HG03025 (cell line): ENCODE data around the gene PRR4.

ENCODE experiments used
- ATAC-seq: cut with Tn5 transposase; IDR thresholded peaks from one replicate; pipeline ENCODE4 v1.9.1; 2021; ENCODE audit warnings: mild to moderate bottlenecking, moderate library complexity; ENCODE audit not compliant: unreplicated experiment, low FRiP score

The PRR4 gene

DNA sequence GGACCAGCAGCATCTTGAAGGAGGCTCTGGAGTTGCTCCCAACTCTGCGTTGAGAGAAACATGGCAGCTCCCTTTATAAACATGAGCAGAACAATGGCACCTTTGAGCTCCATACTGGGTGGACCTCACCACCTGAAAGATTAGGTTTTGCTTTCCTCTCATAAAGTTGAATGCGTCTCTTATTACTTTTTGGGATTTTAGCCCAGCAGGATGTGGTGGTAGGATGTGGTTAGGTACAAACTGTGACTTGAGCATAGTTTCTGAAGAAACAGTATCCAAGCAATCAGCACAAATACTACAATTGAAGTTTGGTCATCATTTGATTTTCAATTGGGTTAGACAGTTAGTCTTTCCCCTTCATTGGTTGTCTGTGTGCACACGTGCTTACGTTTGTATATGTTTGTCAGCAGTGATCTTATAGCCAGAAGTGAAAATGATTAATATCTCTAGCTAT is at the start of gene PRR4:
Gene PRR4, minus strand, starts transcription at position 51 of the 454 bp plus-strand sequence. Its CDS starts 38 bp downstream, at position 13.
- ATAC-seq: no peak

DNA sequence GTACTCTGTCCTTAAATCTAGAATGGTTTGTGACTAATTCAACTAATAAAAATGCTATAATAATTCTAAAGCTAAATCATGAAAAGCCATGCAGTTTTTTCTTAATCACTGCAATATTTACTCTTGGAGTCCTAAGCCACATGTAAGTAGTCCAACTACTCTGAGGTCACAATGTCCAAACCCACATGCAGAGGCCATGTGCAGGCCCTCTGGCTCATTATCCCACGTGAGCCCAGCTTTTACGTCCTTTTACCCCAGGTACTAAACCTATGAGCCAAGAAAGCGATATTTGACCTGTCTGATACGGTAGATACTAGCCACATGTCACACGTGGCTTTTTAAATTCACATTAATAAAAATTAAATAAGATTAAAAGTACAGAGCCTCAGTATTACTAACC is 47.6 kb upstream of the PRR4 start:
- no peak for ATAC-seq

- no peak for ATAC-seq
Observed at GRCh38 chr12:10891937-10892336, 42.7 kb upstream of the PRR4 start.

- ATAC-seq: no peak
Observed at GRCh38 chr12:10889226-10889625, 40.0 kb upstream of the PRR4 start.

- ATAC-seq: no peak
Observed at GRCh38 chr12:10884086-10884725, 34.9 kb upstream of the PRR4 start, which contains the start of gene PRH1. Gene PRH1 (minus strand): TSS chr12:10884255. CDS start chr12:10884217, 38 bp downstream.

GRCh38 chr12:10873378-10873777 is 24.1 kb upstream of the PRR4 start:
- ATAC-seq: no peak

DNA sequence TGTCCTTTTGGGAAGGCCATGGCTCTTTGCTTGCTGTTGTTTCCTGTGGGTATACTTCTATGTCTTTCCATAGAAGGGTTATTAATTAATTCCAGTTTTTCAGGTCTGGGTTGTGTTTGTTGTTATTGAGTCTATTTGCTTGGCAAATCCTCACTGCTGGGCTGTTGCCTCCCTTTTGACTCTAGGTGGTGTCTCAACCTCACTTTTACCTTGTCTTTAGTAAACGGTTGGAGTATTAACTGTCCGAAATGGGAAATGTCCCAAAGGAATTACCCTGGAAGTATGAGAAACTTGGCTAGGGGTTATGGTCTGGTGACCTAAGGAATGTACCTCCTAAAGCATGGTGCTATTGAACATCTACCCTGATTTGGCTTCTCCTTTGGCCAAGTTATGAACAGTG is 18.1 kb upstream of the PRR4 start:
- ATAC-seq: no peak

GRCh38 chr12:10863512-10864218 is 14.4 kb upstream of the PRR4 start:
- no peak for ATAC-seq

- no peak for ATAC-seq
Observed at GRCh38 chr12:10861366-10861765, 12.1 kb upstream of the PRR4 start.

- no peak for ATAC-seq
Observed at GRCh38 chr12:10855807-10856206, 6.5 kb upstream of the PRR4 start.

DNA sequence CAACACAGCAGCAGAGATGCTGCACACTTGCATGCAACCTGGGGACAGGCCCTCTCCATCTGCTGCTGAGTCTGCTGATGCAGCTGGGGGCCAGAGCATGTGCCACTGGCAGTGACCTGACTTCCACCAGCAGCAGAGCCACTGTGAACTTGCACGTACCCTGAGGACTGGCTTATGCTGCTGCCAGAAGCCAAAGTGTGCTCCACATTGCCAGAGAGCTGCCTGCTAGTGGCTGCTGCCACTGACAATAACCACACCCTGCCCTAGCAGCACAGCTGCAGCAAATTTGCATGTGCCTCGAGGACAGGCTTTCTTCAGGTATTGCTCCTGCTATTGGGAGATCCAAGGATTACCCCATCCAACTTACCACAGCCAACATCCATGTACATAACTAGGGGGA is 4.5 kb upstream of the PRR4 start:
- ATAC-seq: no peak

DNA sequence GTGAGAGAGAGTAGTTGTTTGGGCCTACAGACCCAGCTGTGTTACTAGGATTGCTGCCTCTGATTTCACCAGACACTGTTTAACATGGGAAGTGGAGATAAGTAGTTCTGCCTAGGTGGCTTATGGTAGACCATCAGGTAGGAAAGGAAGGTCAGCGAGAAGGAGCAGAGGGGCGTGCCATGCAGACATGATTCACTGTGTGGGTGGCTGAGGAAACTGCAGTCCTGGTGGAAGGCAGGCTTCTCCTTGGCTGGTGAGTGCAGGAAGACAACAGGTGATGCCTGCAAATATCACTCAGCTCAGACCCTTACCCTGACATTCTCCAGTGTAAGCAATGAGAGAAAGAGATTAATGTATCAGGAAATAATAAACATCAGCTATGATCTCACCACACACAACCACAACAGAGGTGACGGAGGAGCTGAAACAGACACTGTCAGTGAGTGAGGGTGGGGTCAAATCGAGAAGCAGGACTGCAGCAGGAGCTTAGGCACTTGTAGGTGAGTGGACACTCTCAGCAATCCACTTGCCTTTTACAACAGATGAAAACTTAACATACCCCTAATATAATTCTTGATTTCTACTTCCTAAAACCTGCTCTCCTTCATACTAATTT is 2.1 kb upstream of the PRR4 start:
- no peak for ATAC-seq

DNA sequence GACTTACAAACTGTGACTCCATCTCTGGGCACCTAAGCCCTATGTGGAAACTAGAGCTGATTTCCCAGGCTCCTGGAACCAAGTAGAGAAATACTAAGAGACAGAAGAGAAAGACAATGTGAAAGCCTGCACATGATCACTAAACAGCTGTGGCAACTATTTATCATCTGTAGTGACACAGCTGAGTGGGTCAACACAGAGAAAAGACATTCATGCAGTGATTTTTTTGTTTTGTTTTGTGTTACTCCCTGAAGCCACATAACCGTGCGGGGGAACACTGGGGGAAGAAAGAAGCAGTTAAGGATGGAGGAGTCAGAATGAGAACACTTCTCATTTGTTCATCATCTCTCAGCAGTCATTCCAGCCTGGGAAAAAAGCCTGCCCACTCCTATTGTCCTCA is 1.5 kb downstream of the PRR4 start:
- ATAC-seq: no peak

DNA sequence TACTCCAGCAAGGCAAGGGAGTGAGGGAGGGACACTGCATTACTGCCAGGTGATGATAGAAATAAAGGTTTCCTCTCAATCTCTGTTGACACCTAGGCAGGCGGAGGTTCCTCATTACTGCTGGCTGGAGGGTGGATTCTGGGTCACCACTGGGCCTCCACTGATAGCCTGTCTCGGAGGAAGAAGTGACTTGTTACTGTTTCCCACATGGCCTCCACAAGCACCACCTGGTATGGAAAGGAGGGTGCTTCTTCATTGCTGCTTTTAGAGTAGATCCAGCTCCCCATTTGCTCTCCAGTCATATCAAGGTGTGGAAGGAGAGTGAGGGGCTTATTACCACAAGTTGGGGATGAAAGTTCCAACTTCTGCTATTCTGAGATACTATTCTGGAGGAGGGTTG is 6.4 kb downstream of the PRR4 start:
- ATAC-seq: no peak

DNA sequence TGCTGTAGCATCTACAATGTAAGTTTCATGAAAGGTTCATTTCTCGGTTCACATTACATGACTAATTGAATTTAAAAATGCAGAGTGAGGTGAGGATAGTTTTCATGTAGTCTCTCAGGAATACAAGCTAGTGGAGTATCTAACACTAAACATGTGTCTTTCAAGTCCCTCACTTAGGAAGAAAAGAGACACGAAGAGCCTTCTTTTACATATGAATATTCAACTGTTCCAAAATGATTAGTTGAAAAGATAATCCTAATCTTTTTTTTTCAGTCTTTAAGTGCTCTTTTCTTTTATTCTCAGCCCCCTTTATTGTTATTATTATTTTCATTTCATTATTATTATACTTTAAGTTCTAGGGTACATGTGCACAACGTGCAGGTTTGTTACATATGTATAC is 10.8 kb downstream of the PRR4 start:
- ATAC-seq: no peak

DNA sequence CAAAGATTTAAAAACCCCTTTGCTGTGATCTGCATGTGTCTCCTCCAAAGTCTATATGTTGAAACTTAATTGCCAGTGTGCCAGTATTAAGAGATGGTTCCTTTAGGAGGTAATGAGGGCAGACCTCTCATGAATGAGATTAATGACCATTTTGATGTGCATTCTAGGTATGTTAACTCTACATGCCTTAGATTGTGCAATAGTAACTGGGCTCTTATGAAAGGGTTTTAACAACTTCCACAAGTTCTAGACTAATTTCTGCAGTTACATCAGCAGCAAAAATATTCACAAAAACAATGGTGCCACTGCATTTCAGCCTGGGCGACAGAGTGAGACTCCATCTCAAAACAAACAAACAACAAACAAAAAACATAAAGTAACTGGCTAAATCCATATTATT is 19.3 kb downstream of the PRR4 start:
- no peak for ATAC-seq

DNA sequence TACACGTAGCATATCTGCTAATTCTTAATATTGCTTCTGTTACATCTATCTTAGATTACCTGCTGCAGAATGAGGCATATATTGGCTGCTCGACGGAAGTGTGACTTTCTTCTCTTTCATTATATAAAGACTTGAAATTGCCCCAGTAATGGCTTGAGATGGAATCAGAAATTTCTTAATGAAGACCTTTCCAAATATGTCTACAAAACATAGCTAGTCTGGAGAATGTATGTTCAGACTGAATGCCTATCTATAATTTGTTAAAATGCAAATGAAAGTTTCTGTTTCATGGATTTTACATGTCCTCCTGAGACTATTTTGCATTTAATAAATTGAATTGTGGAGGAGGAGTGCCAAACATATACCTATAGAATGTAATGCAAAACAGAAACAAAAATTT is 23.0 kb downstream of the PRR4 start, which contains the start of gene TAS2R10:
Gene TAS2R10, minus strand, starts transcription at position 101 of the 400 bp plus-strand sequence. Its CDS starts 89 bp downstream, at position 12.
- no peak for ATAC-seq

- no peak for ATAC-seq
Observed at GRCh38 chr12:10824957-10825356, 24.3 kb downstream of the PRR4 start.

GRCh38 chr12:10811883-10812536 is 37.3 kb downstream of the PRR4 start:
- ATAC-seq: no peak

GRCh38 chr12:10810068-10810467 is 39.2 kb downstream of the PRR4 start, which contains the start of gene TAS2R9:
Gene TAS2R9 (minus strand): TSS chr12:10810168. CDS start chr12:10810075, 93 bp downstream.
- ATAC-seq: no peak

DNA sequence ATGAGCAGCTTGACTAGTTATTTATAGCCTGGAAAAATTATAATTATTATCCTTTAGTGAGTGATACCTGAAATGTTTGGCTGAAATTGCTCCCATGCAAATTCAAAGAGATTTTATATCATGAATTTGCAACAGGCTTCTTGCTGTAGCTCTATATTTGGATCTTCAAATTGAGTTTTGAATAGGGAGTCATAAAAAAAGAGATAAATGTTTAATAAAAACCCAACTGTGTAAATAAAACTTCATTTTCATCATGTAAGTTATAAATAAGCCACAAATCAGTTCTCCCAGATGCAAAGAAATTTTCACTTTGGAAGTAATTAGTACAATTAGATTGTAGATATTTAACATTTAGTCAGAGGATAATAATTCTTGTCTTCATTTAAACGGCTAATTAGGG is 42.1 kb downstream of the PRR4 start, which contains the start of gene TAS2R8:
Gene TAS2R8, minus strand, starts transcription at position 101 of the 400 bp plus-strand sequence. CDS start 306 bp downstream, outside the sequence.
- no peak for ATAC-seq
